GM13976 (cell line): ENCODE results near the gene SLC16A4.

Source experiments
- DNase-seq: peaks from one replicate; pipeline ENCODE4 v3.0.0; 2012; ENCODE audit warnings: low spot score
- in situ Hi-C: fragments of 300-500 bp; cut with MboI; formaldehyde crosslinking; loops from one replicate; pipeline ENCODE4 v1.12.0; 2022; ENCODE audit warnings: low sequenced_read_pairs, mixed read lengths, inconsistent platforms; ENCODE audit not compliant: unreplicated experiment
- TF ChIP-seq, protein P1 (sequence below): IDR thresholded peaks from 2 replicates; pipeline ENCODE4 v1.5.1; 2012; ENCODE audit warnings: borderline replicate concordance, mild to moderate bottlenecking; ENCODE audit not compliant: insufficient read depth; ENCODE audit errors: extremely low read depth, missing control alignments, control extremely low read depth

Gene SLC16A4

DNA sequence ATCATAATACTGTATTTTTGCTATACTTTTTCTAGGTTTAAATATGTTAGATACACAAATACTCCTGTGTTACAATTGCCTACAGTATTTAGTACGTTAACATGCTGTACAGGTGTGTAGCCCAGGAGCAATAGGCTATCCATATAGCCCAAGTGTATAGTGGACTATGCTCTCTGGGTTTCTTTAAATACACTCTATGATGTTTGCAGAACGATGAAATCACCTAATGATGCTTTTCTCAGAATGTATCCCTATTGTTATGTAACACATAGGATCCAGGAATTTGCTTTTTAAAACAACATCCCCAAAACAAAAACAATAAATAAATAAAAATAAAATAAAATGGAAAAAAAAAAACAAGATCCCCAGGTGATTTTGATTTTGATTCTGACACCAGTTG is 69.8 kb downstream of the SLC16A4 start:
- in situ Hi-C loops, result loop anchor here (10.0 kb wide), 1 partner anchor 134 kb away; the partner anchor contains the start of gene PROK1
- TF ChIP-seq, protein P1, sequence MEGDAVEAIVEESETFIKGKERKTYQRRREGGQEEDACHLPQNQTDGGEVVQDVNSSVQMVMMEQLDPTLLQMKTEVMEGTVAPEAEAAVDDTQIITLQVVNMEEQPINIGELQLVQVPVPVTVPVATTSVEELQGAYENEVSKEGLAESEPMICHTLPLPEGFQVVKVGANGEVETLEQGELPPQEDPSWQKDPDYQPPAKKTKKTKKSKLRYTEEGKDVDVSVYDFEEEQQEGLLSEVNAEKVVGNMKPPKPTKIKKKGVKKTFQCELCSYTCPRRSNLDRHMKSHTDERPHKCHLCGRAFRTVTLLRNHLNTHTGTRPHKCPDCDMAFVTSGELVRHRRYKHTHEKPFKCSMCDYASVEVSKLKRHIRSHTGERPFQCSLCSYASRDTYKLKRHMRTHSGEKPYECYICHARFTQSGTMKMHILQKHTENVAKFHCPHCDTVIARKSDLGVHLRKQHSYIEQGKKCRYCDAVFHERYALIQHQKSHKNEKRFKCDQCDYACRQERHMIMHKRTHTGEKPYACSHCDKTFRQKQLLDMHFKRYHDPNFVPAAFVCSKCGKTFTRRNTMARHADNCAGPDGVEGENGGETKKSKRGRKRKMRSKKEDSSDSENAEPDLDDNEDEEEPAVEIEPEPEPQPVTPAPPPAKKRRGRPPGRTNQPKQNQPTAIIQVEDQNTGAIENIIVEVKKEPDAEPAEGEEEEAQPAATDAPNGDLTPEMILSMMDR, result no peak
- no peak for DNase-seq

DNA sequence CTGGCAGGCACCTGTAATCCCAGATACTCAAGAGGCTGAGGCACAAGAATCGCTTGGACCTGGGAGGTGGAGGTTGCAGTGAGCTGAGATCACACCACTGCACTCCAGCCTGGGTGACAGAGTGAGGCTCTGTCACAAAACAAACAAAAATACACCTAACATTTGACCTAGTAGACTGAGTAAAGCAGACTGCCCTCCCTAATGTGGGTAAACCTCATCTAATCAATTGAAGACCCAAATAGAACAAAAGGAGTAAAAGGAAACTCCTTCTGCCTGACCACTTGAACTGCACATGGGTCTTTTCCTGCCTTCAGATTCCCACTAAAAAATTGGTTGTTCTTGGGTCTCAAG is 70.7 kb downstream of the SLC16A4 start:
- TF ChIP-seq, protein P1, result no peak
- in situ Hi-C loops, result loop anchor here (10.0 kb wide), 1 partner anchor 135 kb away; the partner anchor contains the start of gene PROK1
- no peak for DNase-seq

DNA sequence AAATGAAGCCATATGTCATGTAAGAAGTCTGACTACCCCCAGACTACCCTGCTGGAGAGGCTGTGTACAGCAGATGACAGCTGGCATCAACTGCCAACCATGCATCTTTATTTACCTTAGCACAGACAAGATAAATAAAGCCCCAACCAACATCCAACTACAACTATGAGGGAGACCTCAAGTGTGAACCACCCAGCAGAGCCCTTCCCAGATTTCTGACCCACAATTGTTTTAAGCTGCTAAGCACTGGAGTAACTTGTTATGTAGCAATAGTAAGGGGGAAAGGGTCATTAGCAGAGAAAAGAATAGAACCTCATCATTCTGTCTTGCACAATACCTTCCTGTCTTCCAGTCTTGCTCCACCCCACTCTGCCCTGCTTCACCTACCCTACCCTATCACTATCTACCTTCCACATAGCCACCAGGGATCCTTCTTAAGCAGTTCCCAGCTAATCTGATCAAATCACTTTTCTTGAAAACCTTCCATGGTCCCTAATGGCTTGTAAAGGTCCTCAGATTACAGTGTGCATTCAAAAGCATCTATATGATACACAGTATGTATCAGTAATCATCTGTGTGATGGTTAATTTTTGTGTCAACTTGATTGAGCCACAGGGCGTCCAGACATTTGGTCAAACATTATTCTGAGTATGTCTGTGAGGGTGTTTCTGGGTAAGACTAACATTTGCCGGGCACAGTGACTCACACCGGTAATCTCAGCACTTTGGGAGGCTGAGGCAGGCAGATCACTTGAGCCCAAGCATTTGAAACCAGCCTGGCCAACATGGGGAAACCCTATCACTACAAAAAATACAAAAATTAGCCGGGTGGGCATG is 71.3 kb downstream of the SLC16A4 start:
- TF ChIP-seq, protein P1, result no peak
- DNase-seq, result no peak
- in situ Hi-C loops, result loop anchor here (10.0 kb wide), 1 partner anchor 135 kb away; the partner anchor contains the start of gene PROK1

DNA sequence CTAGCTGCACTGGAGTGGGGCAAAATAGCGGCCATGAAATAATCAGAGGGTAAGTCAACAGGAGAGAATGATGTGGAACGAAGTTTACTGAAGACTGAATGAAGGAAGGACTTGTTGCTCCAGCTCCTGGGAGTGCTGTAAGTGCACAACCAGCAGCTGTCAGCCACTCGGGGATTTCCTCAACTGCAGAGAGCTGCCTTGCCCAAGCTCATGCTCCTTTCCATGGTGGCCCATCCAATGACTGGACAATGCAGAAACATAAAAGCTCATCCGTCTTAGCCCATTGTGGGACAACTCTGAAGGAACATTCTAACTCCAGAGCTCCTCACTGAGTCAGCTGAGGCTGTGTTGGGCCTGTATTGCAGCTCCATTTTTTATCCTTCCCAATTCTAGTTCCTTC is 72.8 kb downstream of the SLC16A4 start:
- no peak for DNase-seq
- in situ Hi-C loops, result no loop called here

DNA sequence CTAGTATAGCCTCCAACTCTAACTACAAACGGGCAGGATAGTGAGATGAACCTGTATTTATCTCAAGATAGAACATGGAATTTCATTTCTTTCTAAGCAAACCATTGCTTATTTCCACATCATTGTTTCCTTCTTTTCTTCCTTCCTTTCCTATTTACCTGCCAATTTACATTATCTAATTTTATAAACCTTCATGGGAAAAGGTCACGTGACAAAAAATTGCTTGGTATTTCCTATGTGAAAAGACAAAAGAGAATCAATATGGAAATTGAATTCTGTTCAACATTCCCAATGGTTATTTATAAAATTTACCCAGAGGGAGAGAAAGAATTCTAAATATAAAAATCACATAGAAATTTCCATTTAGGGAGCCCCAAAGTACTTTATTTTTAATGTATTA is 74.1 kb downstream of the SLC16A4 start:
- in situ Hi-C loops, result no loop called here
- DNase-seq, result no peak
- TF ChIP-seq, protein P1, result no peak

More for the DNA sequence above, 72.8 kb downstream of the SLC16A4 start:
- TF ChIP-seq, protein P1, result no peak
